ENCODE results near the gene ANXA3. TPM values are rescaled to one million over a fixed set of nuclear protein-coding genes. Genes with fewer than 3 reads are reported as not detected.

Gene ANXA3
- total and polyA plus RNA-seq, 3 donors from 2014 or later, result 1.1 to 6.4 (median 3.5) TPM

DNA sequence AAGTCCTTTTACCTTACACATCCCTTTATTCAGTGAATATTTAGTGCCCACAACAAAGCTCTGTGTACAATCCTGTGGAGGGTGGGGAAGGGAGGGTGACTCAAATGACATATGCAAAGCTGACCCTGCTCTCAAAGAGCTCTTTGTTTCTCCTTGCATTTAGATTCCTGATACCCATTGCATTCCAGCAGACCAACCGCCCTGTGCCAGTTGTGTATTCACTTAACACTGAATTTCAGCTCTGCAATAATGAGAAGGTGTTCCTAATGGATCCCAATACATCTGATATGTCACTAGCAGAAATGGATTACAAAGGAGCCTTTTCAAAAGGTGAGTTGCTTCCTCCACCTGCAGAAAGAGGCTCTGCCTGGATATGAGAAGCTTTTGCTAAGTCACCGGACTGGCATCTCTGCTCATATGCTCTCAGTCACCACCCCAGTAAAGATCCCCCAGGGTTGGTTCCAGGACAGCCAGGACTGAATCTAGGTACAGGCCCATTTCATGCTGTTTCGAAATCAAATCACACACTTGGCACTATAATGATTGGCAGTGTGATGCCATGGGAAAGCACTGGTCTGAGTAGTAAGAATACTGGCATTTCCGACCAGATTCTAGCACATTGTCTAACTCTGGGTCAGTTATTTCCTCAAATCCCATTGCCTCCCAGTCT, 17.1 kb upstream of the ANXA3 start:
- Histone ChIP-seq H3K36me3 (ENCODE audit: low read depth, missing control alignments) (no peaks in the 10 kb centered on the region), H3K4me3 (no peak overlapping the region), H3K4me1 (no peaks in the 10 kb centered on the region), H3K9me3 (no peaks in the 10 kb centered on the region), H3K27me3 (no peaks in the 10 kb centered on the region), H3K27ac (no peak overlapping the region)
- WGBS, 2 donors, result 83 to 87% methylated on average over 4 of the region's 4 CpGs
- no peak for TF ChIP-seq CTCF (IDR thresholded peaks at IDR 0.05)
- TF ChIP-seq POLR2A (IDR thresholded peaks at IDR 0.05), result no peak
- intact Hi-C loops (cut with DNase I; ENCODE audit: low total_unique reads), result no loop called here
- DNase-seq, result no peak

GRCh38 chr4:78542373-78542772, 9.2 kb upstream of the ANXA3 start:
- H3K4me1 ChIP-seq, result peaks cover 3% of the 10 kb centered on the region
- H3K27me3 ChIP-seq, result no peaks in the 10 kb centered on the region
- H3K4me3 ChIP-seq, result no peak overlapping the region
- H3K9me3 ChIP-seq, result no peaks in the 10 kb centered on the region
- WGBS, 2 donors, result 82 to 88% methylated on average over 5 of the region's 5 CpGs
- DNase-seq, result no peak
- H3K36me3 ChIP-seq (ENCODE audit: low read depth, missing control alignments), result no peaks in the 10 kb centered on the region
- intact Hi-C loops (cut with DNase I; ENCODE audit: low total_unique reads), result no loop called here
- H3K27ac ChIP-seq, result no peak overlapping the region
- TF ChIP-seq CTCF (IDR thresholded peaks at IDR 0.05) (no peak), POLR2A (IDR thresholded peaks at IDR 0.05) (no peak)

- DNase-seq, result no peak
- Histone ChIP-seq H3K27me3 (no peaks in the 10 kb centered on the region), H3K9me3 (no peaks in the 10 kb centered on the region), H3K27ac (no peak overlapping the region), H3K36me3 (ENCODE audit: low read depth, missing control alignments) (no peaks in the 10 kb centered on the region), H3K4me1 (peaks cover 3% of the 10 kb centered on the region), H3K4me3 (no peak overlapping the region)
- intact Hi-C loops (cut with DNase I; ENCODE audit: low total_unique reads), result no loop called here
- TF ChIP-seq POLR2A (IDR thresholded peaks at IDR 0.05) (no peak), CTCF (IDR thresholded peaks at IDR 0.05) (no peak)
- 84 to 94% methylated on average over 2 of the region's 2 CpGs for WGBS, 2 donors
Measured at GRCh38 chr4:78543424-78544125, 8.0 kb upstream of the ANXA3 start.

DNA sequence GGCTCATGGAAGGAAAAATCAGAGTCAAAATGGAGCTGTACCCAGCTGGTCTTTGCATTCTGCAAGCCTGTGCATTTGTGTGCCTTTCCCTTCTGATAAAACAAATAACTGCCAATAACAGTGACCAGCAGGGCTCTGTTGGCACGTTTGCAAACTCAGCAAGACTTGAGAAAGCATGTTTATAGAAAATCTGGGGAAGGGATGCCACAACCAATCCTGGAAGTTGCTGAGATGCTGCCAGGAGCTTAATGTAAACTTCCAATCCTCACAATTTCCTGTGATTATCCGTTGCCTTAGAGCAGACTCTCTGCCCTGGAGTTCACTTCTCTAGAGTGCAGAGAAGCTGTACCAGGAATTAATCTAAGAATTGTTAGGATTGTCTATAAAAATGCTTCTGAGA, 6.9 kb upstream of the ANXA3 start:
- intact Hi-C loops (cut with DNase I; ENCODE audit: low total_unique reads), result no loop called here
- H3K4me1 ChIP-seq, result peaks cover 3% of the 10 kb centered on the region
- H3K27ac ChIP-seq, result no peak overlapping the region
- DNase-seq, result no peak
- H3K9me3 ChIP-seq, result no peaks in the 10 kb centered on the region
- H3K27me3 ChIP-seq, result no peaks in the 10 kb centered on the region
- no peak for TF ChIP-seq POLR2A (IDR thresholded peaks at IDR 0.05)
- no peak for TF ChIP-seq CTCF (IDR thresholded peaks at IDR 0.05)
- 58 to 79% methylated on average over 2 of the region's 2 CpGs for WGBS, 2 donors
- H3K36me3 ChIP-seq (ENCODE audit: low read depth, missing control alignments), result no peaks in the 10 kb centered on the region
- H3K4me3 ChIP-seq, result no peak overlapping the region
